HG03097 (cell line): ENCODE measurements around the gene FTCDNL1.
A peak's percentile ranks its signal among the peaks of the same experiment; 100 is the strongest.

ENCODE experiments used
- ATAC-seq: cut with Tn5 transposase; IDR thresholded peaks from one replicate; pipeline ENCODE4 v1.9.1; 2021; ENCODE audit not compliant: unreplicated experiment, low FRiP score

Gene FTCDNL1

GRCh38 chr2:199850718-199851500, at the start of gene FTCDNL1:
Gene FTCDNL1 (minus strand): TSS chr2:199851192. CDS start chr2:199848962, 2,230 bp downstream.
- ATAC-seq: peak; percentile 92

- no peak for ATAC-seq
Observed at GRCh38 chr2:199896617-199897016, 45.6 kb upstream of the FTCDNL1 start.

- ATAC-seq: no peak
Observed at GRCh38 chr2:199895406-199895805, 44.4 kb upstream of the FTCDNL1 start.

GRCh38 chr2:199883474-199884212, 32.7 kb upstream of the FTCDNL1 start:
- ATAC-seq: no peak

- no peak for ATAC-seq
Observed at GRCh38 chr2:199882667-199883066, 31.7 kb upstream of the FTCDNL1 start.

GRCh38 chr2:199875400-199875799, 24.4 kb upstream of the FTCDNL1 start:
- ATAC-seq: no peak

- no peak for ATAC-seq
Observed at GRCh38 chr2:199874209-199874608, 23.2 kb upstream of the FTCDNL1 start.

- ATAC-seq: no peak
Observed at GRCh38 chr2:199870581-199870980, 19.6 kb upstream of the FTCDNL1 start.

- ATAC-seq: no peak
Observed at GRCh38 chr2:199869653-199870052, 18.7 kb upstream of the FTCDNL1 start.

GRCh38 chr2:199869227-199869541, 18.2 kb upstream of the FTCDNL1 start:
- no peak for ATAC-seq

- no peak for ATAC-seq
Observed at GRCh38 chr2:199868431-199869226, 17.6 kb upstream of the FTCDNL1 start.

GRCh38 chr2:199865905-199866304, 14.9 kb upstream of the FTCDNL1 start:
- no peak for ATAC-seq

- ATAC-seq: no peak
Observed at GRCh38 chr2:199862788-199863187, 11.8 kb upstream of the FTCDNL1 start.

- ATAC-seq: no peak
Observed at GRCh38 chr2:199861132-199861774, 10.3 kb upstream of the FTCDNL1 start.

GRCh38 chr2:199855812-199856211, 4.8 kb upstream of the FTCDNL1 start:
- no peak for ATAC-seq

- no peak for ATAC-seq
Observed at GRCh38 chr2:199851883-199852282, 891 bp upstream of the FTCDNL1 start.

- ATAC-seq: no peak
Observed at GRCh38 chr2:199851501-199851810, 464 bp upstream of the FTCDNL1 start.

GRCh38 chr2:199850218-199850717, 724 bp downstream of the FTCDNL1 start:
- ATAC-seq: no peak

GRCh38 chr2:199848389-199849130, 2.4 kb downstream of the FTCDNL1 start:
- no peak for ATAC-seq
